CD4-positive, alpha-beta T cell (primary cell): ENCODE data around the gene CELA2B. TPM values are rescaled to one million over a fixed set of nuclear protein-coding genes. Genes with fewer than 3 reads are reported as not detected.

Experiments used
- ATAC-seq: fragments of 200-7000 bp; cut with Tn5 transposase; one replicate; pipeline ENCODE4 v1.10.0; 2022; ENCODE audit warnings: mild to moderate bottlenecking; ENCODE audit not compliant: poor library complexity
- CTCF ChIA-PET: fragments of 350-600 bp; sonication (Branson Sonifier 250); formaldehyde crosslinking; loops from one replicate; lab custom pipeline; 2021; ENCODE audit warnings: antibody characterized with exemption, inconsistent platforms; lab: Charles Lee
- POLR2A ChIA-PET: fragments of 350-600 bp; sonication (Branson Sonifier 250); formaldehyde crosslinking; loops from one replicate; lab custom pipeline; 2021; ENCODE audit warnings: antibody characterized with exemption, inconsistent platforms; lab: Charles Lee
- DNase-seq, 14 experiments: peaks; one replicate each; pipeline ENCODE4 v3.0.0-alpha.2; 2013 to 2020; ENCODE audit warnings: mixed read lengths in 2 of 14
- H3K27ac ChIP-seq, 2 donors: one replicate each; pipeline versions ENCODE4 v1.5.1 to v1.7.0; 2013; ENCODE audit warnings: low read length in 2 of 2, low read depth in 1 of 2, mild to moderate bottlenecking in 1 of 2
- H3K27me3 ChIP-seq, 2 experiments: 1 replicate in 1 of 2; 2 replicates in 1 of 2; pipeline versions ENCODE4 v1.6.1 to v1.7.0; 2013; ENCODE audit warnings: low read length in 2 of 2, control low read depth in 1 of 2, mild to moderate bottlenecking in 1 of 2, moderate library complexity in 1 of 2; ENCODE audit not compliant: insufficient read depth in 2 of 2, control insufficient read depth in 1 of 2
- H3K36me3 ChIP-seq: one replicate; pipeline ENCODE4 v1.6.1; 2013; ENCODE audit warnings: low read length, control low read depth; ENCODE audit not compliant: insufficient read depth
- H3K4me1 ChIP-seq: one replicate; pipeline ENCODE4 v1.6.1; 2013; ENCODE audit warnings: low read length, control low read depth; ENCODE audit not compliant: insufficient read depth
- H3K4me3 ChIP-seq: one replicate; pipeline ENCODE4 v1.5.1; 2013; ENCODE audit warnings: mild to moderate bottlenecking, low read length, moderate library complexity
- H3K9me3 ChIP-seq, 2 experiments: 1 replicate in 1 of 2; 2 replicates in 1 of 2; pipeline versions ENCODE4 v1.6.1 to v1.7.0; 2013; ENCODE audit warnings: low read length in 2 of 2, mild to moderate bottlenecking in 2 of 2, control low read depth in 1 of 2, moderate library complexity in 1 of 2; ENCODE audit not compliant: control insufficient read depth in 1 of 2, insufficient read depth in 1 of 2
- H3K27ac Mint-ChIP-seq: one replicate; pipeline ENCODE4 v1.8.0; 2020; ENCODE audit warnings: mixed read lengths
- H3K27me3 Mint-ChIP-seq: one replicate; pipeline ENCODE4 v1.8.0; 2021; ENCODE audit warnings: mixed read lengths
- H3K36me3 Mint-ChIP-seq: one replicate; pipeline ENCODE4 v1.8.0; 2021; ENCODE audit warnings: low read depth, mixed read lengths
- H3K4me1 Mint-ChIP-seq: one replicate; pipeline ENCODE4 v1.8.0; 2021; ENCODE audit warnings: low read depth, mixed read lengths
- H3K4me3 Mint-ChIP-seq: one replicate; pipeline ENCODE4 v1.8.0; 2020; ENCODE audit warnings: mild to moderate bottlenecking, mixed read lengths
- H3K9me3 Mint-ChIP-seq: one replicate; pipeline ENCODE4 v1.8.0; 2020; ENCODE audit warnings: mixed read lengths
- CTCF ChIP-seq: fragments of 200-600 bp; IDR thresholded peaks from one replicate; pipeline ENCODE4 v1.8.0; 2022; ENCODE audit warnings: antibody characterized with exemption, mild to moderate bottlenecking
- intact Hi-C, 2 experiments: fragments of 100-400 bp; cut with DNase I in 1 of 2; cut with micrococcal nuclease in 1 of 2; formaldehyde crosslinking; loops; one replicate each; pipeline versions ENCODE4 v1.15.1 to v1.9.0; 2023 to 2025; cut with DNase I, micrococcal nuclease
- total RNA-seq, 174 experiments: library from RNA in 2 of 174; stranded (reverse) in 2 of 174; gene quantifications; one replicate each; pipeline ENCODE4 v1.2.3 and lab custom pipeline; 2021 to 2026

The CELA2B gene
- total RNA-seq, 2 experiments from 2014 or later = not detected

GRCh38 chr1:15493869-15494390, 18.0 kb downstream of the CELA2B start:
- CTCF ChIA-PET = no interaction called here
- Mint-ChIP-seq H3K27ac (no peak overlapping the region), H3K4me1 (no peaks in the 10 kb centered on the region), H3K9me3 (no peaks in the 10 kb centered on the region), H3K4me3 (no peak overlapping the region), H3K36me3 (peaks cover 72% of the 10 kb centered on the region), H3K27me3 (no peaks in the 10 kb centered on the region)
- intact Hi-C loops = no loop called here
- no peaks in the 10 kb centered on the region for H3K4me1 ChIP-seq
- no peak for ATAC-seq
- H3K9me3 ChIP-seq = no peaks in the 10 kb centered on the region
- no peak overlapping the region for H3K4me3 ChIP-seq
- TF ChIP-seq CTCF = no peak
- peaks cover 7% of the 10 kb centered on the region for H3K36me3 ChIP-seq
- POLR2A ChIA-PET = no interaction called here
- H3K27ac ChIP-seq = no peak overlapping the region
- no peaks in the 10 kb centered on the region for H3K27me3 ChIP-seq
- no peak for DNase-seq

GRCh38 chr1:15500184-15501178, 24.6 kb downstream of the CELA2B start:
- no peaks in the 10 kb centered on the region for H3K9me3 ChIP-seq
- Mint-ChIP-seq H3K9me3 (no peaks in the 10 kb centered on the region), H3K27ac (no peak overlapping the region), H3K4me1 (no peaks in the 10 kb centered on the region), H3K36me3 (peaks cover 56% of the 10 kb centered on the region), H3K27me3 (no peaks in the 10 kb centered on the region), H3K4me3 (no peak overlapping the region)
- H3K36me3 ChIP-seq = peaks cover 22% of the 10 kb centered on the region
- DNase-seq (no peak), ATAC-seq (no peak)
- no peak overlapping the region for H3K27ac ChIP-seq
- intact Hi-C loops = loop anchor here in 1 of 2 experiments (5.0 kb wide), 1 partner anchor 178 kb away; no protein-coding TSS in a partner anchor
- H3K4me1 ChIP-seq = no peaks in the 10 kb centered on the region
- POLR2A ChIA-PET = no interaction called here
- no peak overlapping the region for H3K4me3 ChIP-seq
- CTCF ChIA-PET = interaction anchor here (0.9 to 1.3 kb wide), 3 partner anchors 10 to 69 kb away, joined by 3 read pairs; no protein-coding TSS in a partner anchor
- no peak for TF ChIP-seq CTCF
- H3K27me3 ChIP-seq = no peaks in the 10 kb centered on the region

- H3K9me3 ChIP-seq = no peaks in the 10 kb centered on the region
- peaks cover 27% of the 10 kb centered on the region for H3K36me3 ChIP-seq
- CTCF ChIA-PET = interaction anchor here (0.9 to 1.3 kb wide), 3 partner anchors 11 to 70 kb away, joined by 3 read pairs; no protein-coding TSS in a partner anchor
- no peak overlapping the region for H3K4me3 Mint-ChIP-seq
- DNase-seq (peak in 13 of 14 experiments; percentile 12 to 66 (median 41)), ATAC-seq (peak; percentile 61)
- H3K27me3 ChIP-seq = no peaks in the 10 kb centered on the region
- H3K9me3 Mint-ChIP-seq = no peaks in the 10 kb centered on the region
- peak; percentile 52 for TF ChIP-seq CTCF
- intact Hi-C loops = loop anchor here in 1 of 2 experiments (5.0 kb wide), 1 partner anchor 179 kb away; no protein-coding TSS in a partner anchor
- peaks cover 47% of the 10 kb centered on the region for H3K36me3 Mint-ChIP-seq
- no peaks in the 10 kb centered on the region for H3K4me1 ChIP-seq
- POLR2A ChIA-PET = no interaction called here
- H3K4me1 Mint-ChIP-seq = no peaks in the 10 kb centered on the region
- no peak overlapping the region for H3K4me3 ChIP-seq
- no peak overlapping the region for H3K27ac Mint-ChIP-seq
- no peak overlapping the region for H3K27ac ChIP-seq
- H3K27me3 Mint-ChIP-seq = no peaks in the 10 kb centered on the region
Observed at GRCh38 chr1:15501208-15502032, 25.5 kb downstream of the CELA2B start.
